GM12878 (cell line): Measurements from ENCODE around the gene SHROOM3. TPM values are rescaled to one million over a fixed set of nuclear protein-coding genes. Genes with fewer than 3 reads are reported as not detected.

Experiments
- ATAC-seq: fragments of 200-7000 bp; cut with Tn5 transposase; 3 replicates; pipeline ENCODE4 v1.9.1; 2020; ENCODE audit warnings: mild to moderate bottlenecking, moderate library complexity
- BruUV-seq: library from RNA; stranded (reverse); fragments of 400-500 nt; replicated peaks from 2 replicates; lab custom pipeline; 2021; lab: Mats Ljungman, UMichigan
- CTCF ChIA-PET: fragments of 300-600 bp; sonication (Branson Sonifier 250); formaldehyde crosslinking; extraction: SDS; loops from one replicate; lab custom pipeline; 2021; ENCODE audit warnings: inconsistent platforms; lab: Yijun Ruan, JAX
- POLR2A ChIA-PET: fragments of 350-600 bp; formaldehyde crosslinking; extraction: SDS; loops from one replicate; lab custom pipeline; 2021; ENCODE audit warnings: inconsistent platforms; lab: Charles Lee
- RAD21 ChIA-PET: fragments of 300-600 bp; sonication (Branson Sonifier 250); formaldehyde crosslinking; loops from one replicate; lab custom pipeline; 2023; ENCODE audit warnings: antibody characterized with exemption; ENCODE audit not compliant: unreplicated experiment; lab: Charles Lee
- SMC1A ChIA-PET: fragments of 300-600 bp; sonication (Branson Sonifier 250); formaldehyde crosslinking; loops from one replicate; lab custom pipeline; 2023; ENCODE audit not compliant: unreplicated experiment, uncharacterized antibody; lab: Charles Lee
- DNase-seq: peaks from one replicate; pipeline ENCODE4 v3.0.0-alpha.2; 2011; ENCODE audit warnings: low read depth, low spot score
- FAIRE-seq: peaks from 3 replicates; lab custom pipeline; 2011; peaks lifted over from hg19 to GRCh38; lab: Jason Lieb, UNC
- H2AFZ ChIP-seq: 2 replicates; pipeline ENCODE4 v1.6.0; 2011; ENCODE audit warnings: low read depth, low read length, control low read depth; ENCODE audit not compliant: control insufficient read depth
- H3K27ac ChIP-seq: 2 replicates; pipeline ENCODE4 v1.5.1; 2011; ENCODE audit warnings: control low read depth; ENCODE audit not compliant: control insufficient read depth, insufficient read depth
- H3K27me3 ChIP-seq, 2 experiments: replicated peaks in 1 of 2; 2 replicates each; pipeline versions ENCODE4 v1.6.0 to v1.6.1; 2011; ENCODE audit warnings: low read length in 1 of 2; ENCODE audit not compliant: control insufficient read depth in 2 of 2, insufficient read depth in 2 of 2
- H3K36me3 ChIP-seq, 2 experiments: 2 replicates each; pipeline ENCODE4 v1.5.1; 2011; ENCODE audit warnings: low read length in 1 of 2; ENCODE audit not compliant: control insufficient read depth in 2 of 2, insufficient read depth in 2 of 2
- H3K4me1 ChIP-seq: 2 replicates; pipeline ENCODE4 v1.6.1; 2011; ENCODE audit warnings: mild to moderate bottlenecking, low read length, moderate library complexity, mixed read lengths; ENCODE audit not compliant: control insufficient read depth, insufficient read depth
- H3K4me2 ChIP-seq: 2 replicates; pipeline ENCODE4 v1.6.0; 2011; ENCODE audit warnings: control low read depth; ENCODE audit not compliant: control insufficient read depth, insufficient read depth
- H3K4me3 ChIP-seq: fragments of 200-600 bp; sonication (generic); 2 replicates; pipeline ENCODE4 v1.5.1; 2016
- H3K79me2 ChIP-seq: 2 replicates; pipeline ENCODE4 v1.6.0; 2011; ENCODE audit warnings: low read length; ENCODE audit not compliant: control insufficient read depth, insufficient read depth
- H3K9ac ChIP-seq: 2 replicates; pipeline ENCODE4 v1.8.0; 2011; ENCODE audit warnings: low read length, control low read depth, mixed read lengths; ENCODE audit not compliant: control insufficient read depth, insufficient read depth
- H3K9me3 ChIP-seq: replicated peaks from 3 replicates; pipeline ENCODE4 v1.5.1; 2011; ENCODE audit warnings: mild to moderate bottlenecking, low read length; ENCODE audit not compliant: control insufficient read depth, insufficient read depth
- H4K20me1 ChIP-seq: 2 replicates; pipeline ENCODE4 v1.6.0; 2011; ENCODE audit not compliant: control insufficient read depth, insufficient read depth
- GATAD2B ChIP-seq: fragments of 450-650 bp; conservative IDR thresholded peaks from 2 replicates; pipeline ENCODE4 v1.6.1; 2017; ENCODE audit warnings: low read depth, mild to moderate bottlenecking, moderate library complexity
- MXI1 ChIP-seq: fragments of 150-350 bp; IDR thresholded peaks from 2 replicates; pipeline ENCODE4 v1.6.1; 2011; ENCODE audit warnings: low read depth, mild to moderate bottlenecking, inconsistent platforms, low read length, improper control_type of control experiment
- NR2C2 ChIP-seq: IDR thresholded peaks from 2 replicates; pipeline ENCODE4 v1.6.1; 2011; ENCODE audit warnings: borderline replicate concordance, low read depth; ENCODE audit not compliant: control insufficient read depth, insufficient read length
- SMC3 ChIP-seq: IDR thresholded peaks from 2 replicates; pipeline ENCODE4 v1.6.1; 2011; ENCODE audit warnings: low read length, improper control_type of control experiment, borderline replicate concordance
- SP1 ChIP-seq: IDR thresholded peaks from one replicate; pipeline ENCODE4 v1.6.1; 2011; ENCODE audit warnings: low read depth, low read length
- SUZ12 ChIP-seq: fragments of 200-600 bp; sonication (generic); IDR thresholded peaks from one replicate; pipeline ENCODE4 v1.6.1; 2018; ENCODE audit warnings: antibody characterized with exemption, mild to moderate bottlenecking; ENCODE audit not compliant: unreplicated experiment
- TCF7 ChIP-seq: IDR thresholded peaks from 2 replicates; pipeline ENCODE4 v1.6.1; 2014; ENCODE audit warnings: antibody characterized with exemption, borderline replicate concordance
- YY1 ChIP-seq: IDR thresholded peaks from 2 replicates; pipeline ENCODE4 v1.6.1; 2011; ENCODE audit warnings: low read depth, mild to moderate bottlenecking, low read length
- WGBS: methylation state at CpG from one replicate; pipeline ENCODE4 v1.1.6; 2016; ENCODE audit warnings: low lambda C conversion rate; ENCODE audit not compliant: insufficient replicate concordance, insufficient coverage; ENCODE audit errors: missing lambda C conversion rate; 5-methylcytosine and 5-hydroxymethylcytosine counted together
- in situ Hi-C: fragments of 300-500 bp; cut with MboI; formaldehyde crosslinking; loops from 9 replicates; pipeline ENCODE4 v1.14.3; 2018; ENCODE audit warnings: mixed read lengths
- intact Hi-C: fragments of 100-400 bp; cut with micrococcal nuclease; formaldehyde crosslinking; loops from one replicate; pipeline ENCODE4 v1.14.2; 2022; ENCODE audit not compliant: unreplicated experiment
- polyA plus RNA-seq, 11 experiments: library from polyadenylated mRNA; depleted of rRNA in 4 of 11; unstranded in 6 of 11; stranded (reverse) in 5 of 11; fragments of >200 nt; fragmentation: Nextera tagmentation in 4 of 11; fragmentation: Illumina TruSeq in 1 of 11; extraction: Ambion mirVana in 4 of 11; extraction: Trizol in 1 of 11; gene quantifications; 1 replicate in 1 of 11; 2 replicates in 10 of 11; pipeline versions ENCODE4 v1.2.1 to v1.2.3, GENCODE V29; 2011 to 2016; ENCODE audit warnings: inconsistent platforms in 2 of 11, missing spikeins in 2 of 11, low read depth in 1 of 11
- total RNA-seq, 4 experiments: library from RNA; depleted of rRNA in 3 of 4; stranded (reverse); fragments of >200 nt in 3 of 4; fragmentation: Illumina TruSeq in 1 of 4; extraction: Trizol in 1 of 4; gene quantifications; 2 replicates each; pipeline versions ENCODE4 v1.2.1 to v1.2.3, GENCODE V29; 2013 to 2021
- TF ChIP-seq, protein P1 (sequence below): fragments of 450-650 bp; IDR thresholded peaks from 2 replicates; pipeline ENCODE4 v1.6.1; 2017; ENCODE audit warnings: low read depth, mild to moderate bottlenecking, moderate library complexity
- TF ChIP-seq, protein P2 (sequence below): fragments of 450-650 bp; conservative IDR thresholded peaks from 2 replicates; pipeline ENCODE4 v1.6.1; 2017; ENCODE audit warnings: mild to moderate bottlenecking, moderate library complexity
- TF ChIP-seq, protein P3 (sequence below): IDR thresholded peaks from 2 replicates; pipeline ENCODE4 v1.6.1; 2012; ENCODE audit warnings: low read depth, low read length, improper control_type of control experiment
- TF ChIP-seq, protein P4 (sequence below): fragments of 450-650 bp; IDR thresholded peaks from 2 replicates; pipeline ENCODE4 v1.6.1; 2017; ENCODE audit warnings: mild to moderate bottlenecking, moderate library complexity
- TF ChIP-seq, protein P5 (sequence below): fragments of 450-650 bp; IDR thresholded peaks from 2 replicates; pipeline ENCODE4 v1.6.1; 2018; ENCODE audit warnings: borderline replicate concordance, mild to moderate bottlenecking; ENCODE audit not compliant: partially characterized antibody

The SHROOM3 gene
- total and polyA plus RNA-seq, 10 of the 15 experiments (the other 5 are each of a cell fraction or from before 2014, with no cell fraction given): under 0.01 to 0.29 (median 0.08) TPM; not detected in 1

- in situ Hi-C loops (no loop called here), intact Hi-C loops (no loop called here)
- Histone ChIP-seq H3K27ac (no peak overlapping the region), H3K4me1 (no peaks in the 10 kb centered on the region), H3K4me2 (no peak overlapping the region), H2AFZ (no peak overlapping the region), H4K20me1 (no peaks in the 10 kb centered on the region), H3K36me3 (no peaks in the 10 kb centered on the region), H3K9ac (no peak overlapping the region), H3K4me3 (no peak overlapping the region), H3K27me3 (no peaks in the 10 kb centered on the region), H3K79me2 (no peaks in the 10 kb centered on the region), H3K9me3 (peaks cover 7% of the 10 kb centered on the region)
- ChIA-PET RAD21 (no interaction called here), SMC1A (no interaction called here), POLR2A (no interaction called here), CTCF (interaction anchor here (0.9 kb wide), 1 partner anchor 28 kb away, joined by 3 read pairs; no protein-coding TSS in a partner anchor)
- ATAC-seq (no peak), FAIRE-seq (no peak), DNase-seq (no peak)
- 59% methylated on average over 3 of the region's 3 CpGs for WGBS
- no TSS peak for BruUV-seq
- TF ChIP-seq, protein P1, sequence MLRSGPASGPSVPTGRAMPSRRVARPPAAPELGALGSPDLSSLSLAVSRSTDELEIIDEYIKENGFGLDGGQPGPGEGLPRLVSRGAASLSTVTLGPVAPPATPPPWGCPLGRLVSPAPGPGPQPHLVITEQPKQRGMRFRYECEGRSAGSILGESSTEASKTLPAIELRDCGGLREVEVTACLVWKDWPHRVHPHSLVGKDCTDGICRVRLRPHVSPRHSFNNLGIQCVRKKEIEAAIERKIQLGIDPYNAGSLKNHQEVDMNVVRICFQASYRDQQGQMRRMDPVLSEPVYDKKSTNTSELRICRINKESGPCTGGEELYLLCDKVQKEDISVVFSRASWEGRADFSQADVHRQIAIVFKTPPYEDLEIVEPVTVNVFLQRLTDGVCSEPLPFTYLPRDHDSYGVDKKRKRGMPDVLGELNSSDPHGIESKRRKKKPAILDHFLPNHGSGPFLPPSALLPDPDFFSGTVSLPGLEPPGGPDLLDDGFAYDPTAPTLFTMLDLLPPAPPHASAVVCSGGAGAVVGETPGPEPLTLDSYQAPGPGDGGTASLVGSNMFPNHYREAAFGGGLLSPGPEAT: no peak
- TF ChIP-seq, protein P2, sequence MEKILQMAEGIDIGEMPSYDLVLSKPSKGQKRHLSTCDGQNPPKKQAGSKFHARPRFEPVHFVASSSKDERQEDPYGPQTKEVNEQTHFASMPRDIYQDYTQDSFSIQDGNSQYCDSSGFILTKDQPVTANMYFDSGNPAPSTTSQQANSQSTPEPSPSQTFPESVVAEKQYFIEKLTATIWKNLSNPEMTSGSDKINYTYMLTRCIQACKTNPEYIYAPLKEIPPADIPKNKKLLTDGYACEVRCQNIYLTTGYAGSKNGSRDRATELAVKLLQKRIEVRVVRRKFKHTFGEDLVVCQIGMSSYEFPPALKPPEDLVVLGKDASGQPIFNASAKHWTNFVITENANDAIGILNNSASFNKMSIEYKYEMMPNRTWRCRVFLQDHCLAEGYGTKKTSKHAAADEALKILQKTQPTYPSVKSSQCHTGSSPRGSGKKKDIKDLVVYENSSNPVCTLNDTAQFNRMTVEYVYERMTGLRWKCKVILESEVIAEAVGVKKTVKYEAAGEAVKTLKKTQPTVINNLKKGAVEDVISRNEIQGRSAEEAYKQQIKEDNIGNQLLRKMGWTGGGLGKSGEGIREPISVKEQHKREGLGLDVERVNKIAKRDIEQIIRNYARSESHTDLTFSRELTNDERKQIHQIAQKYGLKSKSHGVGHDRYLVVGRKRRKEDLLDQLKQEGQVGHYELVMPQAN: no peak
- TF ChIP-seq TCF7 (no peak), MXI1 (no peak), SMC3 (no peak), YY1 (no peak), NR2C2 (no peak), SUZ12 (no peak), GATAD2B (no peak), SP1 (no peak)
- TF ChIP-seq, protein P3, sequence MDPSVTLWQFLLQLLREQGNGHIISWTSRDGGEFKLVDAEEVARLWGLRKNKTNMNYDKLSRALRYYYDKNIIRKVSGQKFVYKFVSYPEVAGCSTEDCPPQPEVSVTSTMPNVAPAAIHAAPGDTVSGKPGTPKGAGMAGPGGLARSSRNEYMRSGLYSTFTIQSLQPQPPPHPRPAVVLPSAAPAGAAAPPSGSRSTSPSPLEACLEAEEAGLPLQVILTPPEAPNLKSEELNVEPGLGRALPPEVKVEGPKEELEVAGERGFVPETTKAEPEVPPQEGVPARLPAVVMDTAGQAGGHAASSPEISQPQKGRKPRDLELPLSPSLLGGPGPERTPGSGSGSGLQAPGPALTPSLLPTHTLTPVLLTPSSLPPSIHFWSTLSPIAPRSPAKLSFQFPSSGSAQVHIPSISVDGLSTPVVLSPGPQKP: no peak
- TF ChIP-seq, protein P4, sequence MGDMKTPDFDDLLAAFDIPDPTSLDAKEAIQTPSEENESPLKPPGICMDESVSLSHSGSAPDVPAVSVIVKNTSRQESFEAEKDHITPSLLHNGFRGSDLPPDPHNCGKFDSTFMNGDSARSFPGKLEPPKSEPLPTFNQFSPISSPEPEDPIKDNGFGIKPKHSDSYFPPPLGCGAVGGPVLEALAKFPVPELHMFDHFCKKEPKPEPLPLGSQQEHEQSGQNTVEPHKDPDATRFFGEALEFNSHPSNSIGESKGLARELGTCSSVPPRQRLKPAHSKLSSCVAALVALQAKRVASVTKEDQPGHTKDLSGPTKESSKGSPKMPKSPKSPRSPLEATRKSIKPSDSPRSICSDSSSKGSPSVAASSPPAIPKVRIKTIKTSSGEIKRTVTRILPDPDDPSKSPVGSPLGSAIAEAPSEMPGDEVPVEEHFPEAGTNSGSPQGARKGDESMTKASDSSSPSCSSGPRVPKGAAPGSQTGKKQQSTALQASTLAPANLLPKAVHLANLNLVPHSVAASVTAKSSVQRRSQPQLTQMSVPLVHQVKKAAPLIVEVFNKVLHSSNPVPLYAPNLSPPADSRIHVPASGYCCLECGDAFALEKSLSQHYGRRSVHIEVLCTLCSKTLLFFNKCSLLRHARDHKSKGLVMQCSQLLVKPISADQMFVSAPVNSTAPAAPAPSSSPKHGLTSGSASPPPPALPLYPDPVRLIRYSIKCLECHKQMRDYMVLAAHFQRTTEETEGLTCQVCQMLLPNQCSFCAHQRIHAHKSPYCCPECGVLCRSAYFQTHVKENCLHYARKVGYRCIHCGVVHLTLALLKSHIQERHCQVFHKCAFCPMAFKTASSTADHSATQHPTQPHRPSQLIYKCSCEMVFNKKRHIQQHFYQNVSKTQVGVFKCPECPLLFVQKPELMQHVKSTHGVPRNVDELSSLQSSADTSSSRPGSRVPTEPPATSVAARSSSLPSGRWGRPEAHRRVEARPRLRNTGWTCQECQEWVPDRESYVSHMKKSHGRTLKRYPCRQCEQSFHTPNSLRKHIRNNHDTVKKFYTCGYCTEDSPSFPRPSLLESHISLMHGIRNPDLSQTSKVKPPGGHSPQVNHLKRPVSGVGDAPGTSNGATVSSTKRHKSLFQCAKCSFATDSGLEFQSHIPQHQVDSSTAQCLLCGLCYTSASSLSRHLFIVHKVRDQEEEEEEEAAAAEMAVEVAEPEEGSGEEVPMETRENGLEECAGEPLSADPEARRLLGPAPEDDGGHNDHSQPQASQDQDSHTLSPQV: no peak
- TF ChIP-seq, protein P5, sequence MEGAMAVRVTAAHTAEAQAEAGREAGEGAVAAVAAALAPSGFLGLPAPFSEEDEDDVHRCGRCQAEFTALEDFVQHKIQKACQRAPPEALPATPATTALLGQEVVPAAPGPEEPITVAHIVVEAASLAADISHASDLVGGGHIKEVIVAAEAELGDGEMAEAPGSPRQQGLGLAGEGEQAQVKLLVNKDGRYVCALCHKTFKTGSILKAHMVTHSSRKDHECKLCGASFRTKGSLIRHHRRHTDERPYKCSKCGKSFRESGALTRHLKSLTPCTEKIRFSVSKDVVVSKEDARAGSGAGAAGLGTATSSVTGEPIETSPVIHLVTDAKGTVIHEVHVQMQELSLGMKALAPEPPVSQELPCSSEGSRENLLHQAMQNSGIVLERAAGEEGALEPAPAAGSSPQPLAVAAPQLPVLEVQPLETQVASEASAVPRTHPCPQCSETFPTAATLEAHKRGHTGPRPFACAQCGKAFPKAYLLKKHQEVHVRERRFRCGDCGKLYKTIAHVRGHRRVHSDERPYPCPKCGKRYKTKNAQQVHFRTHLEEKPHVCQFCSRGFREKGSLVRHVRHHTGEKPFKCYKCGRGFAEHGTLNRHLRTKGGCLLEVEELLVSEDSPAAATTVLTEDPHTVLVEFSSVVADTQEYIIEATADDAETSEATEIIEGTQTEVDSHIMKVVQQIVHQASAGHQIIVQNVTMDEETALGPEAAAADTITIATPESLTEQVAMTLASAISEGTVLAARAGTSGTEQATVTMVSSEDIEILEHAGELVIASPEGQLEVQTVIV: no peak
These were observed 371.3 kb downstream of the SHROOM3 start for GRCh38 chr4:76806346-76806745.
